Measurements from ENCODE around the gene FAM110A. TPM values are rescaled to one million over a fixed set of nuclear protein-coding genes. Genes with fewer than 3 reads are reported as not detected.
A peak's percentile ranks its signal among the peaks of the same experiment; 100 is the strongest.
"Not testable (repeated sequence)": the region's sequence is repeated elsewhere in the genome, so short reads cannot be mapped to it uniquely, and the experiment has no call there.

FAM110A gene
- total RNA-seq, 2 donors from 2014 or later, result 2.7 to 4.0 TPM

DNA sequence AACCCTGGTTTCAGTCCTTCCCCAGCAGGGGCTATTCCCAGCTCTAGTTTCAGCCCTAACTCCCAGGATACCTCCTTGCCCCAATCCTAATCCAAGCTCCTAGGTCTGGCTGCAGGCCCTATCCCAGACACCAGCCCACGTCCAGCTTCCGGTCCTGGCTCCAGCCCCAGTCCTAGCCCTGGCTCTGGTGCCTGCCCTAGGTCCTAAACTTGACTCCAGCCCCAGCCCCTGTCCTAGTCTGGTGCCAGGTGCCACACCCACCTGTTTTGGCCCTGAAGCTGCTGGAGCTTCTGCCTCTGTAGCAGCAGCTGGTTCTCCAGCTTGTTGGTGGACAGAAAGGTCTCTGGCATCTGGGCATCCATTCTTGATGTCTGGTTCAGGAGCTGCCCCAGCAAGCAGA, 54.5 kb downstream of the FAM110A start:
- intact Hi-C loops (cut with DNase I), result no loop called here
- peak; percentile 49 for DNase-seq (ENCODE audit: low spot score)

GRCh38 chr20:889106-889505, 55.6 kb downstream of the FAM110A start:
- no peak for DNase-seq (ENCODE audit: low spot score)
- intact Hi-C loops (cut with DNase I), result no loop called here

DNA sequence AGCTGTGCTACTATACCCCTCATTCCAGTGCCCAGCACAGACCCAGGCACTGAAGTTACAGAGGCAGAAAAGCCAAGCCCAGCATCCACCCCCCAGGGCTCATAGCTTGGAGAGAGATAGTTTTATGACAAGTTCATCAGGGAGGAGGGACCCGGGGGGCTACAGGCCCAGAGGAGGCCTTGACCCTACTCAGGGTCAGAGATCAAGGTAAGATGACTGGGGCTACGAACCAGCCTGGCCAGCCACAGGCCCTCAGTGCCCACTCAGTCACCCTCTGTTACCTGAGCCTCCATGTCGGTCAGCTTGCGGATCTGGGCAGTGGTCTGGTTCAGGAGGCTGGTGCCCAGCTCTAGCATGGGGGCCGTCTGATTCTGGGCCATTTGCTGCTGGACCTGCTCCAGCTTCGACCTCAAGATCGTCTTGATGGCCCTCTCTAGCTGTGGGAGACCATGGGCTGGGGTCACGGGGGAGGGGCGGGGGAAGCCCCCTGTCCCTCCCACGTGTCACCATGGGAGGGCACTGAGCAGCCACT, 56.5 kb downstream of the FAM110A start:
- intact Hi-C loops (cut with DNase I), result no loop called here
- DNase-seq (ENCODE audit: low spot score), result peak; percentile 62

DNA sequence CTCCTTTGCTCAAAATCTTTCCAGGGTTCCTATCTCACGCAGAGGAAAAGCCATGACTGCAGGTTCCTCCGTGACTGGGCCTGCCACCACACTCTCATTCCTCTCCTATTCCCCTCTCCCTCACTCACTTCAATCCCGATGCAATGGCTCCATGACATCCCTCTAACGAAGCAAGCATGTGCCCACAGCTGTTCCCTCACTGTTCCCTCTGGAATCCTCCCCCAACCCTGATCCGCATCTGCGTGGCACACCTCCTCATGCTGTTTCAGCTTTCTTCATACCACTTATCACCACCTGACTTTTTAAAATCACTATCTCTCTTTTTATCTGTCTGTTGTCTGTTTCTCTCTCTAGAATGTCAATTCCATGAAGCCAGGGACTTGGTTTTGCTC, 57.1 kb downstream of the FAM110A start:
- intact Hi-C loops (cut with DNase I), result no loop called here
- peak; percentile 40 for DNase-seq (ENCODE audit: low spot score)

DNA sequence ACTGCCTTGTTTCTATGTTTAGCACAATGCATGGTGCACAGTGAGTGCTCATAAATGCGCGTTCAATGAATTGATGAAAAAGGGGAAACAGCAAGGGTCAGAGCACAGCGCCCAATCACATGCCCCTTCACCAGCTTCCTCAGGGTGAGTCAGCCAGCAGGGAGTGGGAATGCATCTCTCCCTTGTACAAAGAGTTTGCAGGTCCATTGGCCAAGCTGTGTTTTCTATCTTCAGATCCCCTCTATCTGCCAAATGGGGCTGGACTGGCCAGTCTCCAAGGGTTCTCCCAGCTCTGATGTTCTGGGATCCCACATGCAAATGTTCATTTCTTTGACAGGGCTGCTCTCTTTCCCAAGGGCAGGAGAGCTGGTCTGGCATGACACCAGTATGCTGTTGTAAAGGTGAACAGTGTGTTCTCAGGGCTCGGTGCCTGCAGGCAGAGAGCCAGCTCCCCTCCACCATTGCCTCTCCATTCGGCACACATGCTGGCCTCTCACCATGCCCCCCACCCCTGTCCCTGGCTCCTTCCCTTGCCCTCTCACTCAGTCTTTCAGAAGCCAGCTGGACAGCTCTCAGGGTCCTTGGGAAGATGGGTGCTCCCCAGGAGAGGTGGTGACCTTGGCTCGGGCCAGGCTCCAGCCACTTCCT, 57.7 kb downstream of the FAM110A start:
- intact Hi-C loops (cut with DNase I), result no loop called here
- peak; percentile 83 for DNase-seq (ENCODE audit: low spot score)

- intact Hi-C loops (cut with DNase I), result no loop called here
- peak; percentile 3 for DNase-seq (ENCODE audit: low spot score)
These were observed 58.2 kb downstream of the FAM110A start for GRCh38 chr20:891706-892080.

GRCh38 chr20:892371-892770, 58.9 kb downstream of the FAM110A start:
- intact Hi-C loops (cut with DNase I); DNase-seq (ENCODE audit: low spot score): not testable (repeated sequence)

Other genes with a start within 250 kb of the FAM110A start
- 1 to 10 TPM; 2.2 to 2.5 TPM for gene TCF15, start 223.4 kb upstream of the FAM110A start, total RNA-seq
- gene SRXN1, start 180.5 kb upstream of the FAM110A start, total RNA-seq, result 10 to 100 TPM; 17.9 to 23.4 TPM
- not detected for gene SCRT2, start 157.9 kb upstream of the FAM110A start, total RNA-seq
- gene SLC52A3, start 65.2 kb upstream of the FAM110A start, total RNA-seq, result 1 to 10 TPM; 1.1 to 3.6 TPM
- 1 to 10 TPM in 1 of 2 donors, under 1 TPM in 1; 0.24 to 1.1 TPM for gene ANGPT4, start 82.6 kb downstream of the FAM110A start, total RNA-seq
- under 1 TPM in 1 of 2 donors, not detected in 1; 0.24 TPM for gene RSPO4, start 168.6 kb downstream of the FAM110A start, total RNA-seq